Stimulated activated naive CD8-positive, alpha-beta T cell treated with anti-CD3 and anti-CD28 coated beads, Interleukin-15, Interleukin-2, amounts not matched to agents 100 ng/mL and 50 ng/mL, for 24 hours (primary cell): ENCODE data around the gene POPDC3.
"Not testable (repeated sequence)": the region's sequence is repeated elsewhere in the genome, so short reads cannot be mapped to it uniquely, and the experiment has no call there.

Experiments used
- H3K27ac Mint-ChIP-seq: one replicate; pipeline ENCODE4 v1.8.0; 2021; ENCODE audit warnings: mild to moderate bottlenecking, mixed read lengths
- H3K27me3 Mint-ChIP-seq: one replicate; pipeline ENCODE4 v1.8.0; 2021; ENCODE audit warnings: mixed read lengths
- H3K36me3 Mint-ChIP-seq: one replicate; pipeline ENCODE4 v1.8.0; 2021; ENCODE audit warnings: low read depth, mixed read lengths
- H3K4me1 Mint-ChIP-seq: one replicate; pipeline ENCODE4 v1.8.0; 2021; ENCODE audit warnings: low read depth, mixed read lengths
- H3K4me3 Mint-ChIP-seq: one replicate; pipeline ENCODE4 v1.8.0; 2021; ENCODE audit warnings: mild to moderate bottlenecking, mixed read lengths
- H3K9me3 Mint-ChIP-seq: one replicate; pipeline ENCODE4 v1.8.0; 2021; ENCODE audit warnings: mixed read lengths

Gene POPDC3, protein sequence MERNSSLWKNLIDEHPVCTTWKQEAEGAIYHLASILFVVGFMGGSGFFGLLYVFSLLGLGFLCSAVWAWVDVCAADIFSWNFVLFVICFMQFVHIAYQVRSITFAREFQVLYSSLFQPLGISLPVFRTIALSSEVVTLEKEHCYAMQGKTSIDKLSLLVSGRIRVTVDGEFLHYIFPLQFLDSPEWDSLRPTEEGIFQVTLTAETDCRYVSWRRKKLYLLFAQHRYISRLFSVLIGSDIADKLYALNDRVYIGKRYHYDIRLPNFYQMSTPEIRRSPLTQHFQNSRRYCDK

DNA sequence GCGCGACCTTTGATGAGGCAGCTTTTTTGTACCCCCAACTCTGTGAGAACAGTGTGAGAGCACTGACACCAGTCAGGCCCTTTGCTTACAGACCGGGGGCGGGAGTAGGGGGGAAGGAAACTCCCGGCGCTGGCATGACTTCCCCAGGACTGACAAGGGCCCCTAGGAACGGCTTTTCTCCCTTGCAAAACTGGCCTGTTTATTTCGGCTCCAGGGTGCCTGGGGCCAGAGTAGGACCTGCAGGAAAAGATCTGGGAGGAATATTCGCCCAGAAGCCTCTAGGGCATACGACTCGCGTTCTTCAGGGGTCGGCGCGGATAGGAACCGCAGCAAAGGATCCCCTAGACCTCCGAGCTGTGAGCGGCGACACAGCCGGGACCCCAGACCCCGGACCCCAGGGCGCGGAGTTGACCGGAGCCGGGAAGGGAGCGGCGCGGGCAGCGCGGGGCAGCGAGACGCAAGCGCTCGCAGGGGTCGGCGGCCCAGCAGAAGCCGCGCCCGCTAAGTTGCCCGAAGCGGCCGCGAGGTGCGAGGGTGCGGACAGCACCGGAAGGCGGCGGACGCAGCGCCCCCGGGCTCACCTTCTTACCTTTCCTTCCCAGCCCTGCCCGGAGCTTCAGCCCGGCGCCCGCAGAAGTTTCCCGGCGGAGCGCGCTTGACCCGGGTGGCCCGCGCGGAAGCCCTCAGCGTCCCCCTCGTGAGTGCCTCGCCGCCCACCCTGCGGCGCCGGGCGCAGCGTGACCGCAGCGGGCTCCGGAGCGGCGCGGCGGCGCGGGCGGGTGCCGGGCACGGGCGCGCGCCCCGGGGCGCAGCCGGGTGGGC lies at the start of gene POPDC3:
Gene POPDC3, minus strand, starts transcription at position 771 of the 822 bp plus-strand sequence. CDS start 18,105 bp downstream, outside the sequence.
- Mint-ChIP-seq H3K4me3 (peak within 1 kb of the TSS; percentile 62), H3K4me1 (peaks cover 5% of the 10 kb centered on the region)

DNA sequence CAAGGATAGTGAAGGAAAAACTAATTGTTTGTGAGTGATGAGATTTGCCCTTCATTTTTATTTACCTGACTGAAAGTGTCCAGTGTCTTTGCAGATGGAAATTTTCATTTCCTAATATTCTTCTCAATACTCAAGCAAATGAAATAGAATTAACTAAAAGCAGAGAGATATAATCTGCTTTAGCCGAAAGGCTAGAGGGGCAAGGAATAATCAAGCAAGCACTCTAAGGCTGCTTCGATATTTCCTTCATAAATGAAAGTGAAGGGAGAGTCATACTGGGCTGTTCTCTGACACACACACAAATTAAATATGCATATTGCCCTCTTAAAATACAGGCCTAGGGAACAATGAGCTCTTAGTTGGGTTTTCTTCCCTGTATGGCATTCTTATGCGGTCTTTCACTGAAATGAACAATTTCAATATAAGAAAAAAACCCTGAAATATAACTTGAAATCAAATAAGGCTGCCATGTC lies 47.5 kb upstream of the POPDC3 start:
- no peaks in the 10 kb centered on the region for H3K9me3 Mint-ChIP-seq
- H3K36me3 Mint-ChIP-seq: no peaks in the 10 kb centered on the region
- H3K27ac Mint-ChIP-seq: no peak overlapping the region
- H3K27me3 Mint-ChIP-seq: peaks cover 14% of the 10 kb centered on the region
- H3K4me3 Mint-ChIP-seq: no peak overlapping the region
- H3K4me1 Mint-ChIP-seq: no peaks in the 10 kb centered on the region

More for the DNA sequence above, at the start of gene POPDC3:
- H3K27me3 Mint-ChIP-seq: peaks cover 67% of the 10 kb centered on the region
- H3K27ac Mint-ChIP-seq: no peak within 1 kb of the TSS
- H3K36me3 Mint-ChIP-seq: no peaks in the 10 kb centered on the region
- no peaks in the 10 kb centered on the region for H3K9me3 Mint-ChIP-seq

DNA sequence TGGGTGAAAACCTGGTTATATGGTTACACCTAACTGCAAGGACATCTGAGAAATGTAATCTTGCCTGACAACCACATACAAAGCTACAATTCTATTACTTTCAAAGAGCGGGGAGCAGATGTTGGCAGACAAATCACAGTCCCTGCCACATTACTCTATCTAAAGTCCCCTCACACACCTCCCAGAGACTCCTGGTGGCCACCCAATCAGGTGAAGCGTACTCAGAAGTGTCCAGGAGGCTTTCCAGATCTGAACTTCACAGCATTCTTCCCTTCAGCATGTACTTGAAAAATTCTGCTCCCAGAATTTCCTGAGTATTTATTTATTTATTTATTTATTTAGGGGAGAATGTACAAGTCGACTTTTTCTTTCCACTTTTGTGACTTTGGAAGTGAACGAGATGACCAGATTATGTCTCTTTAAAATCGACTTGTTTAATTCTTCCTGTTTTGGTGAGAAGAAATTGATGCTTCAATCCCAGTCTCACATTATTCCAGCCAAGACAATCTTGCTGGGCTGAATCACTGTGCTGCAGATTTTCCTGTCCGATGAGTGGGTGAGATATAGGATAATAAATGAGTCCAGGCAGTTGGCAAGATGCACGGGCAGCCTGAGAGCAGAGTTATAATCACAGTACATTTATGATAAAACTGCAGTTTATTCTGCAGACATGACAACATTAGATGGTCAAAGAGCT lies 46.9 kb upstream of the POPDC3 start:
- Mint-ChIP-seq H3K27ac (no peak overlapping the region), H3K27me3 (peaks cover 10% of the 10 kb centered on the region), H3K9me3 (no peaks in the 10 kb centered on the region), H3K4me1 (no peaks in the 10 kb centered on the region), H3K4me3 (no peak overlapping the region), H3K36me3 (no peaks in the 10 kb centered on the region)

DNA sequence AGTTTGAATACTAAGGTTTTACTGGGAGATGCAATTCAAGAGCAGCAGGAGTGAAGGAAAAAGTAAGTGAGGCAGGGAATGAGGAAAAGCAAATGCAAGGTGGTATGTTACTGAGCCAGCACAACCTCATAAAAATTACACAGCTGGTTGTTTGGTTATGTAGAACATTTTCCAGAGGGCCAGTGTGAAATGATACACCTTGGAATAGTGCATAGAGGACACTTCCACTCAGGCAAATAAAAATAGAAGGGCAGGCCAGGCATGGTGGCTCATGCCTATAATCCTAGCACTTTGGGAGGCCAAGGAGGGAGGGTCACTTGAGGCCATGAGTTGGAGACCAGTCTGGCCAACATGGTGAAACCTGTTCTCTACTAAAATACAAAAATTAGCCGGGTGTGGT lies 43.4 kb upstream of the POPDC3 start:
- Mint-ChIP-seq H3K9me3 (no peaks in the 10 kb centered on the region), H3K36me3 (no peaks in the 10 kb centered on the region), H3K4me3 (no peak overlapping the region), H3K27me3 (peaks cover 3% of the 10 kb centered on the region), H3K27ac (no peak overlapping the region), H3K4me1 (no peaks in the 10 kb centered on the region)

DNA sequence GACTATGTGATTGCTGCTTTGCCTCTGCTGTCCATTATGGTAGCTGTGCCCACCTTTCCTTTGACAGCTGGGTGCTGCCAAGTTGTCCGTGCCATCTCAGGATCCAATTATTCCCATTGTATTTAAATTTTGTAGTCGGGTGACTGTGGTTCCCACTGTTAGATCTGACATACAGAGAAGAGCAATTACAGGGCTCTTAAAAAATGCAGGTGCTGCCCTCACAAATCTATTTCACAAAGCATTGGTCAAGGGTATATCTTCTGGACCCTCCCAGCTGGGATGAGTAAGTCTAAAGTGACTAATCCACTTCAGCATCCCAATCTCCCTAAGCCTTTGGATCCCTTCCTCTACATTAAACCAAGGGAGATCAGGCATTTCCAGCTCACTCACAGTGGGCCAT lies 41.4 kb upstream of the POPDC3 start:
- not testable (repeated sequence) for H3K4me1 Mint-ChIP-seq, H3K27ac Mint-ChIP-seq, H3K36me3 Mint-ChIP-seq, H3K9me3 Mint-ChIP-seq, H3K27me3 Mint-ChIP-seq, H3K4me3 Mint-ChIP-seq

DNA sequence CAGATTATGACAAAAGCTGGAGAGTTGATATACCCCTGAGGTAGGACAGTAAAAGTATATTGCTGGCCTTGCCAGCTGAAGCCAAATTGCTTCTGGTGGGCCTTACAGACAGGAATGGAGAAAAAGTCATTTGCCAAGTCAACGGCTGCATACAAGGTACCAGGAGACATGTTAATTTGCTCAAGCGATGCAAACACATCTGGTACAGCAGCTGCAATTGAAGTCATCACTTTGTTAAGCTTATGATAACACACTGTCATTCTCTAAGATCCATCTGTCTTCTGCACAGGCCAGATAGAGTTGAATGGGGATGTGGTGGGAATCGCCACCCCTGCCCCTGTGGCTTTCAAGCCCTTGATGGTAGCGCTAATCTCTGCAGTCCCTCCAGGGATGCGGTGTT lies 40.4 kb upstream of the POPDC3 start:
- no peaks in the 10 kb centered on the region for H3K9me3 Mint-ChIP-seq
- H3K27me3 Mint-ChIP-seq: peaks cover 17% of the 10 kb centered on the region
- no peak overlapping the region for H3K4me3 Mint-ChIP-seq
- H3K36me3 Mint-ChIP-seq: no peaks in the 10 kb centered on the region
- H3K27ac Mint-ChIP-seq: no peak overlapping the region
- no peaks in the 10 kb centered on the region for H3K4me1 Mint-ChIP-seq

DNA sequence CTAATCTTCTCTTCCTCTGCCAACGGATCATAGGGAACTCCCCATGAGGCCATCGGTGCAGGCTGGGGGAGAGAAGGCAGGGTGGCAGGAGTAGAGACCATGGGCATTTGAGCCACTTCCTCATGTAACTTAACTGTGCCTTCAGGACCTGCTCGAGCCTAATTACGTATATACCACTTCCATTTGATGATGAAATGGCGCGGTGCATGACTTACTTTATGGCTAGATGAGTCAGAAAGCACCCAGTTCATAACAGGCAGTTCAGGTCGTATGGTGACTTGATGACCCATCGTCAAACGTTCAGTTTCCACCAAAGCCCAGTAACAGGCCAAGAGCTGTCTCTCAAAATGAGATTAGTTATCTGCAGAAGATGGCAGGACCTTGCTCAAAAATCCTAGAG lies 39.4 kb upstream of the POPDC3 start:
- peaks cover 19% of the 10 kb centered on the region for H3K27me3 Mint-ChIP-seq
- H3K4me3 Mint-ChIP-seq, H3K36me3 Mint-ChIP-seq, H3K4me1 Mint-ChIP-seq, H3K9me3 Mint-ChIP-seq, H3K27ac Mint-ChIP-seq: not testable (repeated sequence)

DNA sequence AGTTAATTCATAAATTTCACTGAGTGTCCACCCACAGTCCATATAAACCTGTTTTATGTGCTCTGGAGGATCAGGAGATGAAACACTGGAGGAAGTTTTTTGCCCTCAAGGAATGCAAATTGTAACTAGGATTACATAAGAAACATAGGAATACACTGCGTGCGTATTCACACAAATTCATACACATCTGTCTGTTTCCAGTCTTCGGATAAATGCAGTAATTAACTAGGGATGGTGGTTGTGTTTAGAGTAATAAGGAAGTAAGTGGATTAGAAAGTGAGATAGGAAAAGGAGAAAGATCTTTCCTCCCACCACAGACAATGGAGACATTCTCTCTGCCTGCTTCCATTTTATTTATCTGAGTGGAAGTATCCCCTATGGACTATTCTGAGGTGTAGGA lies 35.7 kb upstream of the POPDC3 start:
- Mint-ChIP-seq H3K4me1 (peaks cover 13% of the 10 kb centered on the region), H3K27me3 (peaks cover 18% of the 10 kb centered on the region), H3K4me3 (no peak overlapping the region), H3K27ac (no peak overlapping the region), H3K36me3 (no peaks in the 10 kb centered on the region), H3K9me3 (no peaks in the 10 kb centered on the region)

DNA sequence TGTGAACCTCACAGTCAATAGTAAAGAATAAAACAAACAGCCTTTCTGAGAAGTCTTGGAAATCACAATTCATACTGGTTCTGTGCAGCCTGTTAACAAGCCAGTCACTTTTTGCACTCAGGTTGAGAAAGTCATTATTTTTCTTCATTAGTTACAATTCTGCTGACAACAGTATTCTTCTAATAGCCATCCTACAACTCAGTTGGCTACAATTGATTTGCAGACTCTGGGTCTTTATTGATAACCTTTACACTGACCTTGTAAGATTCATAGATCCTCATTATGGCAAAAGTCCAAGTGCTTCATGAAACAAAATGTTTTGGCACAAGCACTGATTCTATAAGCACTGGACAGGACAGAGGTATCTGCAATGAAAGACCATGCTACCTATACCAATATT lies 34.9 kb upstream of the POPDC3 start:
- Mint-ChIP-seq H3K27me3 (peaks cover 26% of the 10 kb centered on the region), H3K27ac (no peak overlapping the region), H3K9me3 (no peaks in the 10 kb centered on the region), H3K36me3 (no peaks in the 10 kb centered on the region), H3K4me1 (peaks cover 13% of the 10 kb centered on the region), H3K4me3 (no peak overlapping the region)

DNA sequence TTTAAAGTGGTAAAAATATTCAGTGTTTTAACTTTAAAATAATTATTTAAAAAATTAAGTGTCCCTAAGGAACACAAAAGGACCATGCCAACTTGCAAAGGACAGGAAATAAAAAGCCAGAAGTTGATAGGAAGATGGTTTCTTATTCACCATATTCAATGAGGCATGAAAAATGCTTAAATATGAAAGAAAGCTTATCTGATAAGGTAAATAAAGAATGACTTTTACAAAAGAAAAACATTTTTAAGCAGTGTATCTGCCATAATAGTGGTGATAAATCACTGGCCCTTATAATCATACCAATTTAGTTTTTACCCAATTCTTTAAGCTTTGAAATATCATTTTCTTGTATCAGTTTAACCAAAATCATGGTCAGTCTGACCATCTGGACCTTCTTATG lies 33.5 kb upstream of the POPDC3 start:
- peaks cover 13% of the 10 kb centered on the region for H3K4me1 Mint-ChIP-seq
- H3K4me3 Mint-ChIP-seq: no peak overlapping the region
- no peaks in the 10 kb centered on the region for H3K36me3 Mint-ChIP-seq
- H3K27ac Mint-ChIP-seq: no peak overlapping the region
- H3K27me3 Mint-ChIP-seq: peaks cover 34% of the 10 kb centered on the region
- H3K9me3 Mint-ChIP-seq: no peaks in the 10 kb centered on the region

DNA sequence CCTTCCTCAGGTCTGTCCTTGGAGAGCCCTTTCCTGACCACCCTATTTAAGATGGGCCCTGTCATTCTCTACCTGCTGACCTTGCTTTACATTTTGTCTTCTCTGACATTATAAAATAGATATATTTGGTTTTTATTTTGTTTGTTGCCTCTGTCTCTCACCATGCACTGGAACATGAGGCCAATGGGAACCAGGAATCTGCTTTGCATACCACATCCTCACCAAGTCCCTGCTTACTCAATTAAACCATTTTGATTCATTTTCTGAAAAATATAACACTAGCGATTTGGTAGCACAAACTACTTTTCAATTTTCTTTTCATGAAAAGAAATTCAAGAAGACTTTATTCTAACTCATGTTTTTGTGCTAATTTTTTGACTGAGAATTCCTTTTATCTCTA lies 32.8 kb upstream of the POPDC3 start:
- H3K27ac Mint-ChIP-seq: no peak overlapping the region
- H3K27me3 Mint-ChIP-seq: peaks cover 34% of the 10 kb centered on the region

DNA sequence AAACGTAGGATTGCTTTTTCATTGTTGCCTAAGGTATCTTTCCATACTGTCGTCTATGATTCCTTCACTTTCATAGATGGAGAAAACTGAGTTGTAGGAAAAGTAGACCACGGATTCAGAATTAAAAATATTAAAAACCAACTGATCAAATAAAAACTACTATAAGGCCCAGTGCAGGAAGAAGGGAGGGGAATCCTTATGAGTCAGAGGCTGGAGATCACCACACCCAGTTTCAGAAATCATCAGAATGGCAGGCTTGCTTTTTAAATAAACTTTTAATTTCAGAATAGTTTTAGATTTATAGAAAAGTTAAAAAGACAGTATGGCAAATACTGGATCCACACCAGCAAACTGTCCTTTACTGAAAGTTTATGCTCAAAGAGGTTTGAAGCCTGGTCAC lies 32.0 kb upstream of the POPDC3 start:
- Mint-ChIP-seq H3K27me3 (peaks cover 32% of the 10 kb centered on the region), H3K9me3 (no peaks in the 10 kb centered on the region), H3K27ac (no peak overlapping the region), H3K36me3 (no peaks in the 10 kb centered on the region), H3K4me1 (peaks cover 13% of the 10 kb centered on the region), H3K4me3 (no peak overlapping the region)

More for the DNA sequence above, 32.8 kb upstream of the POPDC3 start:
- Mint-ChIP-seq H3K4me1 (peaks cover 13% of the 10 kb centered on the region), H3K4me3 (no peak overlapping the region), H3K36me3 (no peaks in the 10 kb centered on the region), H3K9me3 (no peaks in the 10 kb centered on the region)

DNA sequence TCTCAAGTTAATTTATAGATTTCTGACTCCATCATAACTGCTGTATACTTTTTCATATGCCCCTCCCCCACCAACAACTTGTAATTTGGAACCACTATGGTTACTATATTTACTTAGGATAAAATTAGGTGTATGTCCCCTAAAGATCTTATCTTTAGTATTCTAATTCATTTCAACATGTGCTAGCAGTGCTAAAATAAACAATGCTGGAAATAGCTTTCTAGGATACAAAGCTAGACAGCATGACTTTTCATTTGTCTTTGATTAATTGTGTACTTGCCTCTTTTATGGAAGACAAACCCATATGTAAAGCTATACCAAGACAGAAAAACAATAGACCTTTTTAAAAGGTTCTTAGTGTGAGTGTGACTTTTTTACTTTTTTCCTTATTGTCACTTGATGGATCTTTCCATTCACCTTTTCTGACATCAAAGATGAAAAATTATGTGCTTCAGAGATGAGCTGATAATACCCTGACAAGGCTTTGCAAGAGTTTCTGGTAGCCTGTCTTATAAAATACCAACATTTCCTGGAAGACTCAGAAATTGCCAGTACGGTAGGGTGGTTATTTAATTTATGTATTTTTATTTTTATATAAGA lies 31.2 kb upstream of the POPDC3 start:
- no peak overlapping the region for H3K4me3 Mint-ChIP-seq
- H3K9me3 Mint-ChIP-seq: no peaks in the 10 kb centered on the region
- no peak overlapping the region for H3K27ac Mint-ChIP-seq
- H3K36me3 Mint-ChIP-seq: no peaks in the 10 kb centered on the region
- H3K4me1 Mint-ChIP-seq: peaks cover 13% of the 10 kb centered on the region
- peaks cover 33% of the 10 kb centered on the region for H3K27me3 Mint-ChIP-seq

DNA sequence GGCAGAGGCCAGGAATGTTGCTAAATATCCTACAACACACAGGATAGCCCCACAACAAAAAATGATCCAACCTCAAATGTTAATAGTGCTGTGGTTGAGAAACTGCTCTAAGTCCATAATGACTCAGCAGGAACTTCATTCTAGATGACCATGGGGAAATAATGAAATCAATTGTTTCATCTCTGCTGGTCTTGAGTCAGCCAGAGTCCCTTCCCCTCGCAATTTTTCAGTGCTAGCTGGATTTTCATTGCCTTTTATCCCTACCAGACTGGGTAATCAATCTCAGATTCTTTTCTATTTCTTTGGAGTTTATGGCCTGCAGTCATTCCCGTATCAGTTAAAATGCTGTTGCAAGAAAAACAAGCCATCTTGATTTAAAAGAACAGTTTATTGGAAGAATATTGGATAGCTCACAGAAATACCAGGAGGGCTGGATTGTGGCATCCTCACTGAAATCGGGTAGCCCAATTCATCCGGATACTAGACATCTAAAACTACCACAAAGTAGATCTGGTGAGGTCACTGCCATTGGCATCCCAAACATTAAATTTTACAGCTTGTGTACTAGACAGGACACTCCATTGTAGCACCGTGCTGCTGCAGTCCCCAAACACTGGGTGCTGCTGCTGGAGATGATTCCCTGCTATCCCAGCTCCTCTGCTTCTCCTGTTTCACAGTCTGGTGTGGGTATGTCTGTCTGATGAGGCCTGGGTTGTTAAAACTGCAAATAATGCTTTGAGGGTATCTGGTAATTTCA lies 30.3 kb upstream of the POPDC3 start:
- Mint-ChIP-seq H3K27me3 (peaks cover 29% of the 10 kb centered on the region), H3K27ac (no peak overlapping the region), H3K4me3 (no peak overlapping the region), H3K36me3 (no peaks in the 10 kb centered on the region), H3K4me1 (peaks cover 13% of the 10 kb centered on the region), H3K9me3 (no peaks in the 10 kb centered on the region)
